Adrenal gland (tissue), 5 donors: Measurements from ENCODE around the gene CAMK1D.

Experiments
- CTCF ChIP-seq, 6 experiments: fragments of 450-650 bp in 4 of 6; fragments of 200-600 bp in 2 of 6; sonication (generic) in 1 of 6; IDR thresholded peaks; 1 replicate in 5 of 6; 2 replicates in 1 of 6; pipeline versions ENCODE4 v1.5.1 to v1.8.0; 2016 to 2021; ENCODE audit warnings: antibody characterized with exemption in 6 of 6, mild to moderate bottlenecking in 2 of 6, moderate library complexity in 1 of 6
- POLR2A ChIP-seq, 2 donors: fragments of 450-650 bp; IDR thresholded peaks; one replicate each; pipeline ENCODE4 v1.6.1; 2017; ENCODE audit warnings: antibody characterized with exemption in 2 of 2, mild to moderate bottlenecking in 2 of 2, moderate library complexity in 1 of 2
- donor health status: DM: no; HTN: no; CAD: no.

GRCh38 chr10:12491491-12491890, 142.1 kb downstream of the CAMK1D start:
- TF ChIP-seq CTCF (IDR thresholded peaks at IDR 0.05), result no peak
- no peak for TF ChIP-seq POLR2A (IDR thresholded peaks at IDR 0.05)
